Measurements from ENCODE around the gene ADAMTS18. TPM values are rescaled to one million over a fixed set of nuclear protein-coding genes. Genes with fewer than 3 reads are reported as not detected.

The ADAMTS18 gene
- total RNA-seq, 4 donors from 2014 or later = 0.71 to 1.0 TPM; not detected in 2

DNA sequence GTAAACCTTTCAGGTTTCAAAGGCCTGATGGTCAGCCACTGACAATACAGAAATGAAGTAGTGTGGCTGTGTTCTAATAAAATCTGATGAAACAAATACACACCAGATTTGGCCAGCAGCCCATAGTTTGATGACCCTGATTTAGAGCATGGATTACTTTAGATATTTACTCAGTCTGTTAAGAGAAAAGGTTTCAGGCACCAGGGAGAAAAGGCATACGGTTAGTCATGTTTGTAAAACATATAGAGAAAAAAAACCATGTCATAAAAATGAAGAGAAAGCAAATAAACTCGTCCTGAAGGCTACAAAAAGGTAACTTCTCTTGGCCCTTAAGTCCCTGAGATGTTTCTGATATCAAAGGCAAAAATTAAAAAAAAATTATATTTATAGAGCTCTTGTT lies 112.1 kb downstream of the ADAMTS18 start:
- H3K4me3 ChIP-seq (ENCODE audit: low read depth, poor library complexity, severe bottlenecking) = no peak overlapping the region
- no peak for TF ChIP-seq POLR2A (IDR thresholded peaks at IDR 0.05)
- TF ChIP-seq, protein P1, sequence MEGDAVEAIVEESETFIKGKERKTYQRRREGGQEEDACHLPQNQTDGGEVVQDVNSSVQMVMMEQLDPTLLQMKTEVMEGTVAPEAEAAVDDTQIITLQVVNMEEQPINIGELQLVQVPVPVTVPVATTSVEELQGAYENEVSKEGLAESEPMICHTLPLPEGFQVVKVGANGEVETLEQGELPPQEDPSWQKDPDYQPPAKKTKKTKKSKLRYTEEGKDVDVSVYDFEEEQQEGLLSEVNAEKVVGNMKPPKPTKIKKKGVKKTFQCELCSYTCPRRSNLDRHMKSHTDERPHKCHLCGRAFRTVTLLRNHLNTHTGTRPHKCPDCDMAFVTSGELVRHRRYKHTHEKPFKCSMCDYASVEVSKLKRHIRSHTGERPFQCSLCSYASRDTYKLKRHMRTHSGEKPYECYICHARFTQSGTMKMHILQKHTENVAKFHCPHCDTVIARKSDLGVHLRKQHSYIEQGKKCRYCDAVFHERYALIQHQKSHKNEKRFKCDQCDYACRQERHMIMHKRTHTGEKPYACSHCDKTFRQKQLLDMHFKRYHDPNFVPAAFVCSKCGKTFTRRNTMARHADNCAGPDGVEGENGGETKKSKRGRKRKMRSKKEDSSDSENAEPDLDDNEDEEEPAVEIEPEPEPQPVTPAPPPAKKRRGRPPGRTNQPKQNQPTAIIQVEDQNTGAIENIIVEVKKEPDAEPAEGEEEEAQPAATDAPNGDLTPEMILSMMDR (IDR thresholded peaks at IDR 0.05) = no peak
- WGBS, 2 donors = 61 to 62% methylated on average over 2 of the region's 2 CpGs
- DNase-seq (ENCODE audit: low spot score in 2 of 2) = no peak
- intact Hi-C loops (cut with DNase I; ENCODE audit: low total_unique reads) = no loop called here

DNA sequence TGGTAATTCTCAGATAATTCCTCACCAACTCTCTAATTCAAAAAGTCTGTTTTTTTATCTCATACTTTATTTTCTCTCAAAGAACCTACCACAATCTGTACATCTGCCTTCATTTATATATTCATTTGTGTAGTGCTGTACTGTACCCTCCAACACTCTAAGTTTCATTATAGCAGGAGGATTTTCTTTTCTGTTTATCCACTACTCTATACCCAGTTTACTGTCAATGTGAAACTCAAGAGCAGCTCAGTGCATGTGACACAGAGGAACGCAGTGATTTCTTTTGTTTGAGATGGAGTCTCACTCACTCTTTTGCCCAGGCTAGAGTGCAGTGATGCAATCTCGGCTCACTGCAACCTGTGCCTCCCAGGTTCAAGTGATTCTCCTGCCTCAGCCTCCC lies 117.8 kb downstream of the ADAMTS18 start:
- TF ChIP-seq POLR2A (IDR thresholded peaks at IDR 0.05) = no peak
- TF ChIP-seq, protein P1 (IDR thresholded peaks at IDR 0.05) = no peak
- WGBS, 2 donors = 89 to 92% methylated on average over 2 of the region's 2 CpGs
- H3K4me3 ChIP-seq (ENCODE audit: low read depth, poor library complexity, severe bottlenecking) = no peak overlapping the region
- no peak for DNase-seq (ENCODE audit: low spot score in 2 of 2)
- intact Hi-C loops (cut with DNase I; ENCODE audit: low total_unique reads) = no loop called here

DNA sequence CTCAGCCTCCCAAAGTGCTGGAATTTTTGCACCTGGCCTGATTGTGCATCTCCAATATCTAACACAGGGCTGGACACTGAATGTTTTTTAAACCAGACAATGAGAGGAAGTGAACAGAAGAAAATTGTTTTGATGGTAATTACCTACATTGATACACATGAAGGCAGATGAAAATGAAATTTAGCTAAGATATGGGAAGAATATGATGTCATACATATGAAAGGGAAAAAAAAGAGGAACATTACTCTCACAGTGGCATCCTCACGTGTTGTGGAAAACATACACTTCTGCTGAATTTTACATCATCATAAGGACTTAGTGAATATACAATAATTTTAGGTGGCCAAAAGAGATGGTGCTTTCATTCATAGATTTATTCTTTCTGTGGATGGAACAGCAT lies 124.0 kb downstream of the ADAMTS18 start:
- DNase-seq (ENCODE audit: low spot score in 2 of 2) = no peak
- 65 to 70% methylated on average over 1 of the region's 1 CpG for WGBS, 2 donors
- TF ChIP-seq POLR2A (IDR thresholded peaks at IDR 0.05) = no peak
- TF ChIP-seq, protein P1 (IDR thresholded peaks at IDR 0.05) = no peak
- no peak overlapping the region for H3K4me3 ChIP-seq (ENCODE audit: low read depth, poor library complexity, severe bottlenecking)
- intact Hi-C loops (cut with DNase I; ENCODE audit: low total_unique reads) = no loop called here

DNA sequence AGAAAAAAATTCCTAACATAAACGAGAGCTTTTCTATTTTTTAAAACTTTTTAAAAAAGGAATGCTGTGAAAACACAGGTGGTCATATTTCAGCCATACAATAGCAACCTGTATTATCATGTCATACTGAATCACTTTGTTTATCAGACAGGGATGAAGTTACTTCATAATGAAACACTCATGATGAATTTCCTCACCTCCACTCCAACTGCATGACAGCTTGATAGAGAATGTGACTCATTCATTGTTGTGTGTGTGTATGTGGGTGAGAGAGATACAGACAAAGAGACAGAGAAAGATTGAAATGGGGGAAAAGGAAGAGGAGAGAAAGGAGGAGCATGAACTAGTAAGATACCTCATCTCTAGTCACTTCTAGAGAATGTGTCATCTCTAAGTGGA lies 126.7 kb downstream of the ADAMTS18 start:
- TF ChIP-seq, protein P1 (IDR thresholded peaks at IDR 0.05) = no peak
- TF ChIP-seq POLR2A (IDR thresholded peaks at IDR 0.05) = no peak
- H3K4me3 ChIP-seq (ENCODE audit: low read depth, poor library complexity, severe bottlenecking) = no peak overlapping the region
- WGBS, 2 donors = 27 to 42% methylated on average over 1 of the region's 1 CpG
- intact Hi-C loops (cut with DNase I; ENCODE audit: low total_unique reads) = no loop called here
- no peak for DNase-seq (ENCODE audit: low spot score in 2 of 2)

DNA sequence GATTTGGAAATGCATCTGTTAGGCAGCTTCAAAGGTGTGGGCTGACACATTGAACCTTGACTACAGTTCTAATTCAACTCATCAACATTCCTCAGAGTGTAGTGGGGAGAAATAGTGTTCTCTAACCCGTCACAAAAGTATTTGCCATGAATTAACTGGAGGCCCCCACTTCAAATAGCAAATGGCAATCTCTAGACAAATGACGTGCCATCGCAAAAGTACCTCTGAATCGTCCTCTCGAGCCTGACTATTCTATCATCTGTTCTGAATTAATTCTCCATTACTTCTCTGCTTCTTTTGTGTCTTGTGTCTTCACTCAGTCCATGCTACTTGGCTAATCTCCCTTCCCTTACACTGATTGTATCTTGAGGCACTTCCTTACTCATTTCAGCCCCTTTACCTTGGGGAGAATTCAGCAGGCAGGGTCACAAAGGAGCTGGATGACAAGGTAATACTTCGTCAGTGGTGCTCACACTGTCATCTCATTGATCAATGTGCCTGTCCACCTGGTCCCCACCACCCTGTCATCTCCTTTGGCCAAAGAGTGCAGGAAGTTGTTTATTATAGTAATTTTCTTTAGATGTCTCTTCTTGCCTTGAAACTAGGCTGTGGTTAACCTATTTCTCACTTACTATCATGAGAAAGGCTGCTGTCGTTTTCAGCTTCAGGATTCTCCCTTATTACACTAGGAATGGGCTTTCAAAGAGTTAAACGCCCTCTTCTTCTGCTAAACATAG lies 127.2 kb downstream of the ADAMTS18 start:
- intact Hi-C loops (cut with DNase I; ENCODE audit: low total_unique reads) = no loop called here
- WGBS, 2 donors = 60 to 65% methylated on average over 8 of the region's 8 CpGs
- TF ChIP-seq, protein P1 (IDR thresholded peaks at IDR 0.05) = no peak
- TF ChIP-seq POLR2A (IDR thresholded peaks at IDR 0.05) = no peak
- DNase-seq (ENCODE audit: low spot score in 2 of 2) = no peak
- no peak overlapping the region for H3K4me3 ChIP-seq (ENCODE audit: low read depth, poor library complexity, severe bottlenecking)

DNA sequence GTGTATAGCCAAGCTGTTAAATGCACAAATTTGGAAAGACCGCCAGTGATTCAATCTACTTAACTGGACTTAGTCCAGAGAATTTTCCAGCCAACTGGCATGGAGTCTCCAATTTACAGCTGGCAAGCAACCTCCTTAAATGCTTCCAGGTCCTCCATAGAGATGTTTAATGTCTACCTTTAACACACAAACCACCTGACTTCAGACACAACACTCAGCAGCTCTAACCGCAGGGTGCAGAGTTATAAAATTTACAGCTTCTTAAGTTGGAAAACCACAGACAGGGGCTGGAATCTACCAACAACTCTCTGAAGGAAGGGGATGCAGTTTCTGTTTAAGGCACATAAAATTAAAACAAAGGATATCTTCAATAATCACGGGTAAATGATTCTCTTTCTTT lies 128.8 kb downstream of the ADAMTS18 start:
- 46 to 67% methylated on average over 3 of the region's 3 CpGs for WGBS, 2 donors
- no peak for DNase-seq (ENCODE audit: low spot score in 2 of 2)
- no peak overlapping the region for H3K4me3 ChIP-seq (ENCODE audit: low read depth, poor library complexity, severe bottlenecking)
- intact Hi-C loops (cut with DNase I; ENCODE audit: low total_unique reads) = no loop called here
- TF ChIP-seq, protein P1 (IDR thresholded peaks at IDR 0.05) = no peak
- no peak for TF ChIP-seq POLR2A (IDR thresholded peaks at IDR 0.05)
